Panc1 (cell line): ENCODE results near the gene DNAL4.

ENCODE experiments used
- CTCF ChIP-seq: fragments of 450-650 bp; IDR thresholded peaks from 2 replicates; pipeline ENCODE4 v1.5.1; 2017; ENCODE audit warnings: mild to moderate bottlenecking
- TCF7L2 ChIP-seq: IDR thresholded peaks from 2 replicates; pipeline ENCODE4 v1.6.1; 2011; ENCODE audit warnings: mild to moderate bottlenecking, low read depth, low read length, inconsistent platforms

DNA sequence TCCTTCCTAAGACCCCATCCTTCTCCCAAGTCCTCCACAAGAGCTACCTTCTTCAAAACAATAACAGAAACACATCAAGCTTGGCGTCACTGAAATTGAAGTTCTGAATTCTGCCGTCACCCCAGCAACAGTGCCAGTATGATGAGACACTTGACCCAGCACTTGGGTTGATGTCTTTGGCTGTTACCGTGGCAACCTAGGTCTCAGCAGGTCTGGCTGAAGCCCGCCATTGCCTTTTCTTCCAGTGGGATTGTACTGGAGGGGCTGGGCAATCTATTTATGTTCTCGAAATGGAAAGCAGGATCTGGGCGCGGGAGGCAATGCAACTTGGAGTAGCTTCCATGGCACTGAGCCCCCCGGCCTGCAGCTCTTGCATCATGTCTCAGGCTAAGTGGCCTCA is 26.1 kb upstream of the DNAL4 start:
- TF ChIP-seq CTCF (no peak), TCF7L2 (no peak)
